Measurements from ENCODE around the gene CDX2.
"Not testable (repeated sequence)": the region's sequence is repeated elsewhere in the genome, so short reads cannot be mapped to it uniquely, and the experiment has no call there.

The CDX2 gene

DNA sequence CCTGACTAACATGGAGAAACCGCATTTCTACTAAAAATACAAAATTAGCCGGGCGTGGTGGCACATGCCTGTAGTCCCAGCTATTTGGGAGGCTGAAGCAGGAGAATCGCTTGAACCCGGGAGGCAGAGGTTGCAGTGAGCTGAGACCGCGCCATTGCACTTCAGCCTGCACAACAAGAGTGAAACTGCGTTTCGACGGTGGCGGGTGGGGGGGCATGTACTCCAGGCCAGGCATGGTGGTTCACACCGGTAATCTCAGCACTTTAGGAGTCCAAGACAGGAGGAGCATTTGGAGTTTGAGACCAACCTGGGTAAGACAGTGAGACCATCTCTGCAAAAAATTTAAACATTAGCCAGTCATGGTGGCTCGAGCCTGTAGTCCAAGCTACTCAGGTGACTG is 4.9 kb downstream of the CDX2 start:
- not testable (repeated sequence) for DNase-seq

DNA sequence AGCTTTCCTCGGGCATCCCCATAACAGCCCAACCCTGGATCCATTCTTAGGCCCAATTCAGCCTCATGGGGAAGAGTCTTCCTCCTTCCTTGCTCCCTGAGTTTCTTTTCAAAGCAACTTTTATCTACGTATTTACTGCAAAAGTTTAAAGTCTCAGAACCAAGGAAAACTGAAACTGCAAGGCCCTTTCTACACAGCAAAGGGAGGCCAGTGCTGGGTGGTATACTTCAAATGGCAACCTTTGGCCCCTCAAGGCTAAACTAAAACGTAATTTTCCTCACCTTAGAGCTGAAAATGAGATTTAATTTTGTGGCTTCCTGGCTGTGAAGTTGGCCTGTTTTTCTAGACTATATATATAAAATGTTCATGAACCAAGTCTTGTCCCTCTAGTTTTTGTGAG is 5.6 kb downstream of the CDX2 start:
- no peak for DNase-seq

DNA sequence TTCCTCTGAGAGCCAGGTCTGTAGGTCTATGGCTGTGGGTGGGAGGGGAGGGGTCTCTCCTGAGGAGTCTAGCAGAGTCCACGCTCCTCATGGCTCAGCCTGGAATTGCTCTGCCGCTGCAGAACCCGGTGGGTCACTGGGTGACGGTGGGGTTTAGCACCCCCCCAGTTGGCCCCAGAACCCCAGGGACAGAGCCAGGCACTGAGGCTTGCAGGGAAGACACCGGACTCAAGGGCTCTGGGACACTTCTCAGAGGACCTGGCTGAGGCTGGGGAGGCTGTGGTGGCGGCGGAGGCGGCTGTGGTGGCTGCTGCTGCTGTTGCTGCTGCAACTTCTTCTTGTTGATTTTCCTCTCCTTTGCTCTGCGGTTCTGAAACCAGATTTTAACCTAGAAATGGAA is 6.1 kb downstream of the CDX2 start:
- no peak for DNase-seq

- DNase-seq: no peak
Observed at GRCh38 chr13:27962128-27962841, 6.8 kb downstream of the CDX2 start.

- no peak for DNase-seq
Observed at GRCh38 chr13:27961227-27962085, 7.7 kb downstream of the CDX2 start.

DNA sequence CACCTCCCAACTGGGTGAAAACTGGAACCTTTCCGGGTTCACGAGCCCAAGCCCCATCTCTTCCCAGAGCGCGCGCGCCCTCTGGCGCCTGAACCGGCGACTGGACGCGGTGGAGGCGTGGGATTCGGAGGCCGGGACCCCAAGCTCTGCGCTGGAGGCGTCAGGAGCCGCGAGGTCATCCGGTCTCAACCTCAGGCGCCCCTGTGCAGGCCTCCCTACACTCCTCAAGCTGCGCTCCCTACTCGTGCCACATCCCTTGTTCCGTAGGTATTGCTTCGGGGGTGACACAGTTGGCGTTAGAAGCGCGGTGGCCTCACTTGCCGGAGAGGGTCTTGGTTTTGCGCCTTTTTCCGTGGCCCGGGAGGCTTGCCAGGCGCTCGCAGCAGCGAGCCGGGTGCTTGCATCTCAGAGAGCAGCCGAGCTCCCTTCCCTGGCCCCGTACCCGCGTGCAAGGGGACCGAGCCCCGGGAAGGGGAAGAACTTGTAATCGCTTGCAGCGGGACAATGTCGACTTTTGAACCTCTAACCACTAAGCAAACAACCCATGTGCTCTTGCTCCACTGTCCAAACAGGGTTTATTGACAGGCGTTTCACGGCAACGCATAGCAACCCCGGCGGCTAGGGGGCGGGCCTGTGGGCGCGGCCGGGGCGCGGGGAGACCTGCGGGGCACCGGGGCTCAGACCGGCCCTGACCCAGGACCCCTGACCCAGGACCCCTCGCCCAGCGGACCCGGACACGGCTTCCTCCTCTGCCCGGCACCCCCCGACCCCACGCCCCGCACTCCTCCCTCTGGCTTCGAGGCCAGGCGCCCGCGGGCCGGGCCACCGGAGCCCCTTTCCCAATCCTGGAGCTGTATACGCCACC is 8.5 kb downstream of the CDX2 start:
- DNase-seq: peak; percentile 51

DNA sequence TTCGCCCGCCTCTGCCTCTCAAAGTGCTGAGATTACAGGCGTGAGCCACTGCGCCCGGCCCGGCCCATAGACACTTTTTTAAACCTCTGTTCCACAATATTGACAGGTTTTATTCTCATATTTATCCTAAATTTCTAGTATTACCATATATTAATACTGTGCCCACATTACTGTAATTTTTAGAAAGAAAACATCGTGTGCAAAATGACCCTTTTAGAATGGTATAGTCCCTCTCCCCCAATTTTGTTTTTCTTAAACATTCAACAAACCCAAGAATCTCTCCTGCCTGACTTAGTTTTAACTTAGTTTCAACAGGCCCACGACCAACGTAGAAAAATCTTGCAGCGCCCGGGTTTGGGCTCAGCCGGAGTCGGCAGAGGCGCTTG is 9.1 kb downstream of the CDX2 start:
- DNase-seq: no peak

GRCh38 chr13:27956576-27957300 is 12.4 kb downstream of the CDX2 start:
- no peak for DNase-seq

DNA sequence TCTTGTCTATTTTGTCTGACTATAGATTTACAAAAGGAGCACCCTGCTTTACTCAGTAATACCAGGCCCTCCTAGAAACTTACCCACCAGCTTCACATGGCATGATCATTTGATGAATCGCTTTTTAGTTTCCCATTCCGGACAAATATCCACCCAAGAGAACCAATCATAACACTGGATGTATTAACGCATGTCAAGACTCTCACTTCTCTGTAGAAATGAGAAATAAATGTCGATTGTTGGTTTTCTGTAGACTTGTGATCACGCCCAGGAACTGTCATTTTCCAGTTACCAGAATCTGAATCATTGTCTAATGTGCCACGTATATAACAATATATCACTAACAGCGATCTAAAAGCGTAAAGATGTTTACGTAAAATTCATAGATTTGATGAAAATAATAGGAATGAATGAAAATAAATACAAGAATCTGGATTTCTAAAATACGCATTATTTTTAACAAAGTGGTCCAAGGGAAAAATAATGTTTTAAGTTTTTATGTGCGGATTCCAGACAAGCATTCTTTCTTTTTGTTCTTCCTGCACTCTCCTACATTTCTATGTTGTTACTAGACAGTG is 14.0 kb downstream of the CDX2 start:
- DNase-seq: no peak

DNA sequence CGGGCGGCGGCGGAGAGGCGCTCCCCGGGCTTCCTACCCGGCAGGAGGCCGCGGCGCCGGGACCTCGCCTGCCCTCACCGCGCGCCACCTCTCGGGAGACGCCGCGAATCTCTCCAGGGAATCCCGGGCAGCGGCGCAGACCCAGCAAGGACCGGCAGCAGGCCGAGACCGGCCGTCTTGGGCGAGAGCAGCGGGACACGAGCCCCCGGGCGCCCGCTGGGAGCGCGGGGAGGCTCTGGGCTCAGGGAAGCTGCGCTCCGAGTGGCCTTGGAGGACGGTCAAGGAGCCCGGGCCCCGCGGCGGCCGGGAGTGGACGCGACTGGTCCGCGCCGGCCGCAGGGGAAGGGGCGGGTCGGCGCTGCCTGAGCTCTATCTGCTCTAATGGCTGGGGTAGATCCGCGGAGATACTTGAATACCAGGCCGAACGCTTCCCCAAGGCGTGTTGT is 14.7 kb downstream of the CDX2 start:
- DNase-seq: no peak

DNA sequence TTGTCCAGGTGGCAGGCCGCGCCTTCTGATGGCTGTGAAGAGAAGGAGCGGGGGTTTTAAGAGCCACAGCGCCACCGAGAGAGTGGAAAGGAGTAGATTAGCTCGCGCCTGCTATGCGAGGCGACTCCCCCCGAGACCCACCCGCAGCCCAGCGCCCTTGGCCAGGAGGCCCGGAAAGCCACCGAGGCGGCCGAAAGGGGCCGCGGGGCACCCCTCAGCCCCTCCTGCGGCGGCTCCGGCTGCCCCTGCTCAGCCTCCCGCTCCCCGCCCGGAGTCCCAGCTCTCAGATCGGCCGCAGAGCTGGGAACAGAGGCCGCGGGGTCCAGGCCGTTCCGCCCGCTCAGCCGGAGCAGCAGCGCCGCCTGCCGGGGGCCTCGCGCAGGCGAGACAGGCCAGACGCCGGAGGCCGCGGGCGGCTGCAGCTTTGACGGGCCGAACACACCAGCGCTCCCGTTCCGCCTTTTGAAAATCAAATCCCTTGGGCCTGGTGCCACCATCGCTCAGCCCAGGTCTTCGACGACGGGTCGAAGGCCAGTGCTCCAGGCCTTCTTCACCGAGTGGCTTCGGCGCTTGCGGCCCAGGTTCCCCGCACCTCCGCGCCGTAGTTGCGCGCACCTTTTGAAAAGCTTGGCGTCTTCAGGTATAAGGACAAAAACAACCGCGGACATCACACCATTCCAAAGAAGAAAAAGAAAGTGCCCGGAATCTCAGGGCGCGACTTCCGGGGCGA is 15.3 kb downstream of the CDX2 start:
- DNase-seq: peak; percentile 65

GRCh38 chr13:27952876-27953675 is 16.0 kb downstream of the CDX2 start:
- no peak for DNase-seq

DNA sequence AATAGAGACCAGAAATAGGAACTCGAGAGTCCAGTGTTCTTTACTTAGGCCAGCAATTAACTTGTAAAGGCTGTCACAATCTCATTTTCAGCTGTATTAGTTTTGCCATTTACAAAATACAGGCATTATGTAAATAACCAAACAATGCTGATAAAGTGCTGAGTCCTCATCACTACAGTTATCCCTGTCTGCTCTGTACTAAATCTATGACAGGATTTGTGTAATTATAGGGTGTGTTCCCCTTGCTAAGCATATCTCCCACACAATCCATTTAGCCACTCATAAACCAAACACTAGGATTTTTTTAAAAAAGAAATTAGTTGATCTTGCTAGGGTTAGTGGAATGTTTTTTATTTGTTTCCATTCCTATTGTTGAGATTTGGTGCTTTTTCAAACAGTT is 26.1 kb downstream of the CDX2 start:
- peak; percentile 63 for DNase-seq

- DNase-seq: no peak
Observed at GRCh38 chr13:27933580-27934328, 35.4 kb downstream of the CDX2 start.

DNA sequence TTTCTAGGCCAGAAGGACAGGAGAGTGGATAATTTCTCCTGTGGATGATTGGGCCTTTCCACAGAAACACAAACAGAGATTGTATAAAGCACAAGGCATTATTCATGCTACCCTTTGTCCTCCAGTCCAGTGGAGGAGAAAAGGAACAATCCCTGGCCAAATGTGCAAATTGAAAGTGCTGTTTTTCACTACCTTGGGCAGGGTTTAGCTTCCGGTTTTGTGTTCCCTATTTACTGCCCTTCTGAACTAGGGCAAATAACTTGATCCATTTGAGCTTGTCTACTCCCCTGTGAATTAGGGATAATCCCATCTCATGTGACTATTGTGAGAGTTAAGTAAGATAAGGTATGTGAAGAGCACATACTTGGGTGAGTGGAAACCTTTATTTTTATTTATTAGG is 36.0 kb downstream of the CDX2 start:
- DNase-seq: no peak

DNA sequence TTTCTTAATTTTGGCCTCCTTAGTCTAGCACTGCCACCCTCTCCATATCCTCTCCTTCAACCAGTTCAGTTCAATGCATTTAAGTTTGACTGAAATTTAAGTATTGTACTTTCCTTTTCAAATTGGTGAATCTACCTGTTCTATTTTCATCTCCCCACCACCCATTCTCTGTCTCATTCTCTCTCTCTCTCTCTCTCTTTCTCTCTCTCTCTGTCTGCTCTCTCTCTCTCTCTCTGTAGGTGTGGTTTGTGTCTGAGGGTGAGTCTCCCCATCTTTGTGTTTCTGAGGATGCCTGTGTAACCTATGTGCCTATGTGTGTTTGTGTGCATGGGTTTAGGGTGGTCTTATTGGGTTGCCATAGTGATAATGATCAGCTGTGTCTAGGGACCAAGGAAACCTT is 39.2 kb downstream of the CDX2 start:
- no peak for DNase-seq

DNA sequence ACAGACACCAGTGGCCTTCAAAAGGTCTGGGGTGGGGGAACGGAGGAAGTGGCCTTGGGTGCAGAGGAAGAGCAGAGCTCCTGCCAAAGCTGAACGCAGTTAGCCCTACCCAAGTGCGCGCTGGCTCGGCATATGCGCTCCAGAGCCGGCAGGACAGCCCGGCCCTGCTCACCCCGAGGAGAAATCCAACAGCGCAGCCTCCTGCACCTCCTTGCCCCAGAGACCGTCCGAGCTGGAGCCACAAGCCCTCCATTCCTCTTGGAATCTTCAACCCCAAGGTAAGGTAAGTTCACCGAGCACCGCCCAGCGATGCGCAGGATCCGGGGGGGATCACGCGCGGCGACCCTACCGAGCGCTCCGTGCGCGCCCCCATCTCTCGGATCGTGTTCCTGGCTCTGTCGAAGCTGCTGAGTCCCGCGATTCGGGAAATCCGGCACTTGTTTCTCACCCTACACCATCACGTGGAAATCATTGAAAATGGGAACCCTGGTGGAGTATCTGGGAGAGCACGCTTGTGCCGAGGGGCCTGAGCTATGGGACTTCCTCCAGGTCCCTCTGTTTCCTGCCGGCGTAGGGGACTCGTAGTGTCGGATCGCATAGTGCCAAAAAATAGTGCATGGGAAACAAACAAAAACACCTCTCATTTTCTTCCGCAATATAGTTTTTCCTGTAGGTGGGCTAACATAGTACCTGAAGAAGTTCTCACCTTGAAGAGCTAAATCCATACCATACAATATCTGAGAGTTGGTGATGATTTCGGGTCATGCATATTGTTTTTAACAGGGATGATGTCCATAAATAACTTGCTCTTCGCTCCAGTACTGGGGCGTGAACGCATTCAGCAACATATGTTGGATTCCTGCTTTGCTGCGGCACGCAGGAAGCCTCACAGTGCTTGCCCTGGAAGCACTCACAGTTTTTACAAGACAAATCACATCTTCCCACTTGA is 40.0 kb downstream of the CDX2 start:
- DNase-seq: no peak

- no peak for DNase-seq
Observed at GRCh38 chr13:27928353-27928804, 40.7 kb downstream of the CDX2 start.
